ENCODE results near the gene RANBP10. TPM values are rescaled to one million over a fixed set of nuclear protein-coding genes. Genes with fewer than 3 reads are reported as not detected.

The RANBP10 gene
- total RNA-seq, 2 experiments from 2014 or later, result 12.3 to 20.0 TPM

GRCh38 chr16:67736858-67737257 is 69.5 kb downstream of the RANBP10 start:
- CTCF ChIA-PET (ENCODE audit: unreplicated experiment), result no interaction called here
- no TSS peak for BruUV-seq (replicated peaks)
- peaks cover 38% of the 10 kb centered on the region for H3K36me3 ChIP-seq (ENCODE audit: insufficient read depth, low read length)

DNA sequence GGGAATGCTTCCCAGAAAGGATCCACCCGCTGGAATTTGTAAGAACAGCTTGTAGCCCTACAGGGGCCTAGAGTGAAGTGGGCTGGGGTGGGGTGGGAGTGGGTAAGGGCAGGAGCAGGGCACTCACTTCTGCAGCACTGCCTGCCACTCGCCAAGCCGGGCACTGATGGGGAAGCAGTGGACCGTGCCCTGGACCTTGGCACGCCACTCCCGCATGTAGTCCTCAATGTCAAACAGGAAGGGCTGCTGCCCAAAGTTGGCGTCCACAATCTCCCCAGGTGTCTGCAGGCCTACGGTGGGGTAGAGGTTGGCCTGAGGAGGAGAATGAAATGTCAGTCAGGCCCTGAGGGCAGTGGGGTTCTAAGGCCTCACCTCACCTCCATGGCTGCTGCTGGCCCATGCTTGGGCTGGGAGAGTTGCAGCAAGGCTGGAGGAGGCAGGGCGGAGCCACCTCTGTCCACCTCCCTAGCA is 71.6 kb downstream of the RANBP10 start:
- Histone ChIP-seq H3K9me3 (ENCODE audit: low read length) (no peaks in the 10 kb centered on the region), H3K27ac (ENCODE audit: low read depth, low read length, poor library complexity, severe bottlenecking) (no peak overlapping the region), H3K4me3 (ENCODE audit: low read depth, low read length, poor library complexity, severe bottlenecking) (no peak overlapping the region), H3K79me2 (ENCODE audit: insufficient read depth, low read depth, low read length) (no peaks in the 10 kb centered on the region), H3K36me3 (ENCODE audit: insufficient read depth, low read length) (peaks cover 38% of the 10 kb centered on the region), H3K4me1 (ENCODE audit: insufficient read depth, low read length, poor library complexity, severe bottlenecking) (no peaks in the 10 kb centered on the region), H3K4me2 (ENCODE audit: low read length) (no peak overlapping the region), H2AFZ (ENCODE audit: low read length) (no peak overlapping the region), H3K9me2 (ENCODE audit: insufficient read depth, low read length) (no peaks in the 10 kb centered on the region), H4K20me1 (ENCODE audit: insufficient read depth, low read length) (no peaks in the 10 kb centered on the region)
- TF ChIP-seq EZH2phosphoT487 (IDR thresholded peaks at IDR 0.05; ENCODE audit: borderline replicate concordance, low read depth, low read length), result no peak
- TF ChIP-seq, protein P1, sequence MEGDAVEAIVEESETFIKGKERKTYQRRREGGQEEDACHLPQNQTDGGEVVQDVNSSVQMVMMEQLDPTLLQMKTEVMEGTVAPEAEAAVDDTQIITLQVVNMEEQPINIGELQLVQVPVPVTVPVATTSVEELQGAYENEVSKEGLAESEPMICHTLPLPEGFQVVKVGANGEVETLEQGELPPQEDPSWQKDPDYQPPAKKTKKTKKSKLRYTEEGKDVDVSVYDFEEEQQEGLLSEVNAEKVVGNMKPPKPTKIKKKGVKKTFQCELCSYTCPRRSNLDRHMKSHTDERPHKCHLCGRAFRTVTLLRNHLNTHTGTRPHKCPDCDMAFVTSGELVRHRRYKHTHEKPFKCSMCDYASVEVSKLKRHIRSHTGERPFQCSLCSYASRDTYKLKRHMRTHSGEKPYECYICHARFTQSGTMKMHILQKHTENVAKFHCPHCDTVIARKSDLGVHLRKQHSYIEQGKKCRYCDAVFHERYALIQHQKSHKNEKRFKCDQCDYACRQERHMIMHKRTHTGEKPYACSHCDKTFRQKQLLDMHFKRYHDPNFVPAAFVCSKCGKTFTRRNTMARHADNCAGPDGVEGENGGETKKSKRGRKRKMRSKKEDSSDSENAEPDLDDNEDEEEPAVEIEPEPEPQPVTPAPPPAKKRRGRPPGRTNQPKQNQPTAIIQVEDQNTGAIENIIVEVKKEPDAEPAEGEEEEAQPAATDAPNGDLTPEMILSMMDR (conservative IDR thresholded peaks at IDR 0.05; ENCODE audit: low read length), result no peak
- ChIA-PET POLR2A (no interaction called here), CTCF (ENCODE audit: unreplicated experiment) (no interaction called here)
- no peak for DNase-seq (ENCODE audit: low spot score)
- intact Hi-C loops (cut with micrococcal nuclease; ENCODE audit: unreplicated experiment), result no loop called here
- no TSS peak for BruUV-seq (replicated peaks)

More at GRCh38 chr16:67736858-67737257, 69.5 kb downstream of the RANBP10 start:
- H2AFZ ChIP-seq (ENCODE audit: low read length), result no peak overlapping the region
- POLR2A ChIA-PET, result no interaction called here
- DNase-seq (ENCODE audit: low spot score), result no peak
- intact Hi-C loops (cut with micrococcal nuclease; ENCODE audit: unreplicated experiment), result no loop called here
- H3K9me3 ChIP-seq (ENCODE audit: low read length), result no peaks in the 10 kb centered on the region
- H3K4me2 ChIP-seq (ENCODE audit: low read length), result no peak overlapping the region
- no peak for TF ChIP-seq EZH2phosphoT487 (IDR thresholded peaks at IDR 0.05; ENCODE audit: borderline replicate concordance, low read depth, low read length)
- TF ChIP-seq, protein P1 (conservative IDR thresholded peaks at IDR 0.05; ENCODE audit: low read length), result no peak
- H4K20me1 ChIP-seq (ENCODE audit: insufficient read depth, low read length), result no peaks in the 10 kb centered on the region
- no peaks in the 10 kb centered on the region for H3K9me2 ChIP-seq (ENCODE audit: insufficient read depth, low read length)
- H3K27ac ChIP-seq (ENCODE audit: low read depth, low read length, poor library complexity, severe bottlenecking), result no peak overlapping the region
- no peak overlapping the region for H3K4me3 ChIP-seq (ENCODE audit: low read depth, low read length, poor library complexity, severe bottlenecking)
- H3K4me1 ChIP-seq (ENCODE audit: insufficient read depth, low read length, poor library complexity, severe bottlenecking), result no peaks in the 10 kb centered on the region
- no peaks in the 10 kb centered on the region for H3K79me2 ChIP-seq (ENCODE audit: insufficient read depth, low read depth, low read length)

GRCh38 chr16:67733734-67734470 is 72.5 kb downstream of the RANBP10 start:
- no peaks in the 10 kb centered on the region for H3K9me2 ChIP-seq (ENCODE audit: insufficient read depth, low read length)
- peaks cover 41% of the 10 kb centered on the region for H3K36me3 ChIP-seq (ENCODE audit: insufficient read depth, low read length)
- H3K79me2 ChIP-seq (ENCODE audit: insufficient read depth, low read depth, low read length), result no peaks in the 10 kb centered on the region
- H3K27ac ChIP-seq (ENCODE audit: low read depth, low read length, poor library complexity, severe bottlenecking), result no peak overlapping the region
- no peak overlapping the region for H3K4me3 ChIP-seq (ENCODE audit: low read depth, low read length, poor library complexity, severe bottlenecking)
- ChIA-PET CTCF (ENCODE audit: unreplicated experiment) (no interaction called here), POLR2A (no interaction called here)
- H4K20me1 ChIP-seq (ENCODE audit: insufficient read depth, low read length), result no peaks in the 10 kb centered on the region
- TF ChIP-seq EZH2phosphoT487 (IDR thresholded peaks at IDR 0.05; ENCODE audit: borderline replicate concordance, low read depth, low read length), result no peak
- intact Hi-C loops (cut with micrococcal nuclease; ENCODE audit: unreplicated experiment), result no loop called here
- H3K4me1 ChIP-seq (ENCODE audit: insufficient read depth, low read length, poor library complexity, severe bottlenecking), result no peaks in the 10 kb centered on the region
- BruUV-seq (replicated peaks), result no TSS peak
- no peak overlapping the region for H3K4me2 ChIP-seq (ENCODE audit: low read length)
- no peak for DNase-seq (ENCODE audit: low spot score)
- no peak overlapping the region for H2AFZ ChIP-seq (ENCODE audit: low read length)
- H3K9me3 ChIP-seq (ENCODE audit: low read length), result no peaks in the 10 kb centered on the region
